DND-41 (cell line): Measurements from ENCODE around the gene GRIK2.

ENCODE experiments used
- CTCF ChIP-seq: IDR thresholded peaks from 2 replicates; pipeline ENCODE4 v1.5.1; 2012; ENCODE audit warnings: borderline replicate concordance, low read length, moderate library complexity, mild to moderate bottlenecking; ENCODE audit not compliant: poor library complexity, severe bottlenecking; ENCODE audit errors: extremely low read depth
- EZH2 ChIP-seq: IDR thresholded peaks from 3 replicates; pipeline ENCODE4 v1.6.1; 2012; ENCODE audit warnings: borderline replicate concordance, low read depth, mild to moderate bottlenecking, moderate library complexity, low read length, inconsistent platforms; ENCODE audit not compliant: severe bottlenecking

GRCh38 chr6:101444717-101445116 lies 51.2 kb downstream of the GRIK2 start:
- TF ChIP-seq EZH2 = no peak
- TF ChIP-seq CTCF = no peak
